Kidney (tissue), 14 donors: Measurements from ENCODE around the gene P4HA1. TPM values are rescaled to one million over a fixed set of nuclear protein-coding genes. Genes with fewer than 3 reads are reported as not detected.

Experiments used
- DNase-seq, 5 donors: peaks; one replicate each; pipeline ENCODE4 v3.0.0-alpha.2; 2013 to 2020
- FAIRE-seq: peaks from 2 replicates; lab custom pipeline; 2012; peaks lifted over from hg19 to GRCh38; lab: Jason Lieb, UNC
- H3K27ac ChIP-seq, 2 donors: one replicate each; pipeline ENCODE4 v1.7.0; 2013; ENCODE audit warnings: low read depth in 2 of 2, low read length in 2 of 2, inconsistent platforms in 1 of 2
- H3K27me3 ChIP-seq: one replicate; pipeline ENCODE4 v1.7.1; 2013; ENCODE audit warnings: low read length, inconsistent platforms; ENCODE audit not compliant: control insufficient read depth, insufficient read depth
- H3K36me3 ChIP-seq, 3 donors: one replicate each; pipeline versions ENCODE4 v1.7.0 to v1.7.1; 2013; ENCODE audit warnings: low read length in 3 of 3, control low read depth in 1 of 3, inconsistent platforms in 1 of 3; ENCODE audit not compliant: insufficient read depth in 3 of 3, control insufficient read depth in 2 of 3
- H3K4me1 ChIP-seq, 3 donors: one replicate each; pipeline versions ENCODE4 v1.7.0 to v1.7.1; 2013; ENCODE audit warnings: low read length in 3 of 3, inconsistent platforms in 1 of 3, low read depth in 1 of 3; ENCODE audit not compliant: control insufficient read depth in 2 of 3, insufficient read depth in 2 of 3
- H3K4me3 ChIP-seq, 3 donors: one replicate each; pipeline versions ENCODE4 v1.7.0 to v1.8.1; 2013; ENCODE audit warnings: low read length in 3 of 3, control low read depth in 1 of 3, inconsistent platforms in 1 of 3
- H3K9ac ChIP-seq, 3 donors: one replicate each; pipeline versions ENCODE4 v1.7.0 to v1.7.1; 2013; ENCODE audit warnings: low read length in 3 of 3, control low read depth in 1 of 3, inconsistent platforms in 1 of 3
- H3K9me3 ChIP-seq, 3 donors: one replicate each; pipeline versions ENCODE4 v1.7.0 to v1.7.1; 2013; ENCODE audit warnings: low read length in 3 of 3, control low read depth in 1 of 3, inconsistent platforms in 1 of 3; ENCODE audit not compliant: control insufficient read depth in 2 of 3, insufficient read depth in 1 of 3
- intact Hi-C: fragments of 100-400 bp; cut with DNase I; formaldehyde crosslinking; loops from one replicate; pipeline ENCODE4 v1.11.1; 2022
- polyA plus RNA-seq: library from polyadenylated mRNA; stranded (reverse); fragments of 350-450 nt; fragmentation: Illumina TruSeq; extraction: RNeasy Lipid Tissue Mini Kit (QIAGEN cat#74804); gene quantifications from one replicate; pipeline ENCODE4 v1.2.3, GENCODE V29; 2014; ENCODE audit warnings: low read depth, low replicate concordance; ENCODE audit not compliant: insufficient read depth
- total RNA-seq: library from RNA; stranded (reverse); fragmentation: NEBNext Ultra II Directional; extraction: Animal tissue kit (Norgen Biotek cat#: 25700); gene quantifications from one replicate; pipeline ENCODE4 v1.2.1, GENCODE V29; 2021
- TF ChIP-seq, protein P1 (sequence below): IDR thresholded peaks from 3 replicates; pipeline ENCODE4 v1.5.1; 2012; ENCODE audit warnings: mild to moderate bottlenecking, moderate library complexity, borderline replicate concordance; ENCODE audit not compliant: insufficient read depth; ENCODE audit errors: extremely low read depth
- donor health status: control.
- donor health status: control.
- donor health status: control.
- donor health status: control.
- donor health status: control.
- donor health status: DM: yes; HTN: yes; CAD: no.
- donor health status: Normal renal cell carcinoma (clear cell type).

P4HA1 gene
- total and polyA plus RNA-seq, 2 donors from 2014 or later = 15.7 to 25.3 TPM

DNA sequence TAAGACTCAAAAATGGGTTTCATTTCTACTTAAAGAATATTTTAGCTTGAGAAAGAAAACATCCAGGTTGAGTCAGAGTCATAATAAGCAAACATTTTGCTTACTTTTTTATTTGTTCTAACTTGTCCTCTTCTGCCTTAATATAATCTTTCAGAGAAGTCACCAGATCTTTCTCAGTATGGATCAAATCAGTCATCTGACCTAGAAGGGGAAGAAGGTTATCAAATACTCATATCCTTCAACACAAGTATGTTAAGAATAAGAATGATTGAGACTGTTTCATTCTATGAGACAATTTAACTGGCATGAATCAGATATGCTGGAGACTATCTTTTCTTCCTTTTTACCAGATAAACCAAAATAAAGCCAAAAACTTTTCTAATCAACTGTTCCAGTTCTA lies 23.0 kb downstream of the P4HA1 start:
- intact Hi-C loops = no loop called here
- H3K9me3 ChIP-seq = no peaks in the 10 kb centered on the region
- H3K36me3 ChIP-seq = peaks cover 0 to 23% (median 4%) of the 10 kb centered on the region in 3 donors
- peaks cover 0 to 6% (median 4%) of the 10 kb centered on the region in 3 donors for H3K4me1 ChIP-seq
- no peak for FAIRE-seq
- TF ChIP-seq, protein P1, sequence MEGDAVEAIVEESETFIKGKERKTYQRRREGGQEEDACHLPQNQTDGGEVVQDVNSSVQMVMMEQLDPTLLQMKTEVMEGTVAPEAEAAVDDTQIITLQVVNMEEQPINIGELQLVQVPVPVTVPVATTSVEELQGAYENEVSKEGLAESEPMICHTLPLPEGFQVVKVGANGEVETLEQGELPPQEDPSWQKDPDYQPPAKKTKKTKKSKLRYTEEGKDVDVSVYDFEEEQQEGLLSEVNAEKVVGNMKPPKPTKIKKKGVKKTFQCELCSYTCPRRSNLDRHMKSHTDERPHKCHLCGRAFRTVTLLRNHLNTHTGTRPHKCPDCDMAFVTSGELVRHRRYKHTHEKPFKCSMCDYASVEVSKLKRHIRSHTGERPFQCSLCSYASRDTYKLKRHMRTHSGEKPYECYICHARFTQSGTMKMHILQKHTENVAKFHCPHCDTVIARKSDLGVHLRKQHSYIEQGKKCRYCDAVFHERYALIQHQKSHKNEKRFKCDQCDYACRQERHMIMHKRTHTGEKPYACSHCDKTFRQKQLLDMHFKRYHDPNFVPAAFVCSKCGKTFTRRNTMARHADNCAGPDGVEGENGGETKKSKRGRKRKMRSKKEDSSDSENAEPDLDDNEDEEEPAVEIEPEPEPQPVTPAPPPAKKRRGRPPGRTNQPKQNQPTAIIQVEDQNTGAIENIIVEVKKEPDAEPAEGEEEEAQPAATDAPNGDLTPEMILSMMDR = no peak
- no peak overlapping the region for H3K9ac ChIP-seq
- no peaks in the 10 kb centered on the region for H3K27me3 ChIP-seq
- no peak overlapping the region for H3K27ac ChIP-seq
- DNase-seq = no peak
- no peak overlapping the region for H3K4me3 ChIP-seq

DNA sequence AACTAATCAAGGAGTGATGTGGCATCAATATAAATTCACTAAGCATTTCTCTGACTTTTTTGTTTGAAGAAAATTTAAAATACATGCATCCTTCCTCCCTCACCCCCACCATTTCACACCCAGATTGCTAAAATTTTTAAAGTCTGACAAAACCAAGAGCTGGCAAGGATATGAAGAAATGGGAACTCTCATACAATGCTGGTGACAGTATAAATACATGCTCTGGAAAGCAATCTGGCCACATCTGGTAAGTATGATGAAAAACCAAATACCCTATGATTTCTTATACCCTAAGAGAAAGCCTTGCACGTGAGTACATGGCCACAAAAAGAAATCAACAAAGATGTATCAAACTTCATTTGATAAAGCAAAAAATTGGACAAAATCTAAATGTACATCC lies 31.2 kb downstream of the P4HA1 start:
- peaks cover 0 to 22% (median 10%) of the 10 kb centered on the region in 3 donors for H3K36me3 ChIP-seq
- no peak for DNase-seq
- no peak overlapping the region for H3K4me3 ChIP-seq
- intact Hi-C loops = no loop called here
- H3K9ac ChIP-seq = no peak overlapping the region
- TF ChIP-seq, protein P1 = no peak
- FAIRE-seq = no peak
- no peaks in the 10 kb centered on the region for H3K4me1 ChIP-seq
- no peaks in the 10 kb centered on the region for H3K27me3 ChIP-seq
- H3K9me3 ChIP-seq = no peaks in the 10 kb centered on the region
- H3K27ac ChIP-seq = no peak overlapping the region

- no peaks in the 10 kb centered on the region for H3K4me1 ChIP-seq
- H3K36me3 ChIP-seq = peaks cover 3 to 13% (median 8%) of the 10 kb centered on the region in 3 donors
- no peaks in the 10 kb centered on the region for H3K9me3 ChIP-seq
Observed at GRCh38 chr10:73061743-73062142, 34.9 kb downstream of the P4HA1 start.

More at GRCh38 chr10:73061743-73062142, 34.9 kb downstream of the P4HA1 start:
- H3K9ac ChIP-seq = no peak overlapping the region
- H3K4me3 ChIP-seq = no peak overlapping the region
- intact Hi-C loops = no loop called here
- no peak overlapping the region for H3K27ac ChIP-seq
- DNase-seq (no peak), FAIRE-seq (no peak)
- H3K27me3 ChIP-seq = no peaks in the 10 kb centered on the region
- TF ChIP-seq, protein P1 = no peak
